ENCODE data around the gene LYL1.

The LYL1 gene

DNA sequence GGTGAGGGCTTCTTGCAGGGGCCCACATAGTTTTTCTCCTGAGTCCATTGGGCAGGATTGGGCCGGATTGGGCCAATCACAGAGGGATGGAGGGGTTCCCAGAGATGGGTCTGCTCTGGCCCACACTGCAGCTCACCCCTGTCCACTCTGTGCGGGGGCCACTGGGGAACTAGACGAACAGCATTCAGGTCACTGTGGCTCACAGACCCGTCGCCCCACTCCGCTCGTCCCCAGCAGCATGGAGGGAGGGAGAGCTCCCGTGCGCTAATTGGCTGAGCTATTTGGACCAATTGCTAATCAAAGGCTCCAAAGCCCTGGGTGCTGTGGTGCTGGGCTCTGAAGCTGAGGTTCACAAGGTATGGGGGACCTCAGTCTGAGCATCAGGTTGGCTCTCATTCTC, 26.7 kb upstream of the LYL1 start:
- DNase-seq (ENCODE audit: low read depth, low spot score), result no peak

DNA sequence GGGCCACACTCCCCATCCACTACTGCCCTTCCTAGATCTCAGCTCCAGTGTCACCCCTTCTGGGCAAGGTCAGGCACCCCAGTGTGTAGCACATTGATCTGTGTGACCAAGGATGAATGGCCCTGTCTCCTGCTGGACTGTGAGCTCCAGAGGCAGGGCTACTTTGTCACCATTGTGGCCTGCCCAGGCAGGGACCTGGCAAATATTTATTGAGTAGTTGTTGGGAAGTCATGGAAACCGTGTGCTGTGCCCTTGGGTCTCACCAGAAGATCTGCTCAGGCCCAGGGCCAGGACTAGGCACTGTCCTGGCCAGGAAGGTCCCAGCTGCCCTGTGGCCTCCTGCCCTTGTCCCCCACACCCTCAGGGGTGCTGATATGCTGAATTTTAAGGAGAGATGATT, 25.9 kb upstream of the LYL1 start:
- DNase-seq (ENCODE audit: low read depth, low spot score), result no peak

DNA sequence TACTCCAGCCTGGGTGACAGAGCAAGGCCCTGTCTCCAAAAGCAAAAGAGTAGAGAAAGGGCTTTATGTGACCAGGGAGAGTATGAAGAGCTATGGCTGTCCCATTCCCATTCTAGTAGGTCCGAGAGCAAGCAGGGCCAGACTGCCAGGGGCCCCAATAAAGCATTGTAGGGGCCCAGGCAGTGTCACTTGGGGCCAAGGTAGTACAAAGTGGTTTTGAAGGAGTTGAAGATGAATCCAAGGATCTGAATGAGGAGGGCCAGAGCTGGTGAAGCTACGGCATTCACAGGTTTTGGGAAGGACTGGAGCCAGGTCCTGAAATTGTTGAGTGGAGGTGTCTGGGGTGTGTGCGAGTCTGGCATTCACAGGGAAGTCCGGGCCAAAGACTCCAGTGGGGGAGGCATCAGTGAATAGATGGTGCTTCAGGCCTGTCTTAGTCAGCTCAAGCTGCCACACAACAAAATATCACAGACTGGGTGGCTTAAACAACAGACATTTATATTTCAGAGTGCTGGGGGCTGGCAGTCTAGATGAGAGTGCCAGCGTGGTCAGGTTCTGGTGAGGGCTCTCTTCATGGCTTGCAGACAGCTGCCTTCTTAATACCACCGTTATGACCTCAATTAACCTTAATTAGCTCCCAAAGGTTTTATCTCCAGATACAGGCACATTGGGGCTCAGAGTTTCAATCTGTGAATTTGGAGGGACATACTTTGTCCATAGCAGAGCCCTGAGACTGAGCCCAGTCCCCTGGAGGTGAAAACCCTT, 25.3 kb upstream of the LYL1 start:
- DNase-seq (ENCODE audit: low read depth, low spot score), result no peak

DNA sequence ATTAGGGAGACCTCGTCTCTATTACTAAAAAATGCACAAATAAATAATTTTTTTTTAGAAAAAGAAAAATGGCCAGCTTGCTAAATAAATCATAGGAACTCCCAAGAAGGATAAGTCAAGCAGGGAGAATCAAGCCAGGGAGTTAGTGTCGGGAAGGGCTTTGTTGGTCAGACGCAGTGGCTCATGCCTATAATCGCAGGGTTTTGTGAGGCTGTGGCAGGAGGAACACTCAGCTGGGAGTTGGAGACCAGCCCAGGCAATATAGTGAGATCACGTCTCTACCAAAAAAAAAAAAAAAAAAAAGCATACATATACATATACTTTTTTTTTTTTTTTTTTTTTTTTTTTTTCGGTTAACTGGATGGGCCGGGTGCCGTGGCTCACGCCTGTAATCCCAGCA, 24.4 kb upstream of the LYL1 start:
- DNase-seq (ENCODE audit: low read depth, low spot score), result no peak

DNA sequence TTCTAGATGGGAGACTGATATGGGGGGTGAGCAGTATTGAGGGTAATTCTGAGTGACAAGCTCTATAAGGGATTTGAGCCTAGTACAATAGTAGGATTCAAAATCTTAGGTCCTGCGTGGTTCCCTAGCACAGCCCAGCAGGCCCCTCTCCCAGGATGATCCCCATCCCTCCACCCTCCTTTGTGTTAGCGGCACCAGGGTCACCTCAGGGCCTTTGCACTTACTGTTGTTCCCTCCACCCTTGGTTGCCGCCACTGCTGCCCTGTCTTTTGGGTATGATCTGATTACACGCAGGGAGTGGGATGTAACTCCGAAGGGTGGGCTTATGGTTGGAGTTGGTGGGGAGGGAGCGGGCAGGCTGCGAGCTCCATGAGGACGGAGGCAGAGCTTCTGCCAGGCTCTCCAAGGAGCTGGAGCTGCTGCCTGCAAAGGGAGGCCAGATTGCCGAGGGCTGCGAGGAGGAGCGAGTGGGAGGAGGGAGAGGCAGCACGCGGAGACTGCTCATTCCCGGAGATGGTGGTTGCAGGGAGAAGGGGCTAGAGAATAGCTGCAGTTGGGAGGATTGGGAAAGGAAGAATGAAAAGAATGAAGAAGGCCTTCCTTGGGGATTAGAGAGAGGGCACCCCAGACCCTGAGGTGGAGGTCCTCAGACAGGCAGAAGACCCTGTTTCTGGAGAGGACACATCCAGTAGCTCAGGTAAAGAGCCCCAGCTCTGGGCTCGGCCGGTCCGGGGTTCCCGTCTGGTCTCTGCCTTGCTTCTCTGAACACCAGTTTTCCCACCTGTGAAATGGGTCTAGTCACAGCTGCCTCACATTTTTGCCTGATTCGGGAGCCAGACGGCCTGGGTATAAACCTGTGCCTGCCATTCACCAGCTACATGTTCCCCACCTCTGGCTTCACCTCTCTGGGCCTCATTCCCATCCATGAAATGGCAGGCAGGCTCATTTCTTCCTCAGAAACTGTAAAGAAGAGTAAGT, 20.6 kb upstream of the LYL1 start:
- DNase-seq (ENCODE audit: low read depth, low spot score), result no peak

DNA sequence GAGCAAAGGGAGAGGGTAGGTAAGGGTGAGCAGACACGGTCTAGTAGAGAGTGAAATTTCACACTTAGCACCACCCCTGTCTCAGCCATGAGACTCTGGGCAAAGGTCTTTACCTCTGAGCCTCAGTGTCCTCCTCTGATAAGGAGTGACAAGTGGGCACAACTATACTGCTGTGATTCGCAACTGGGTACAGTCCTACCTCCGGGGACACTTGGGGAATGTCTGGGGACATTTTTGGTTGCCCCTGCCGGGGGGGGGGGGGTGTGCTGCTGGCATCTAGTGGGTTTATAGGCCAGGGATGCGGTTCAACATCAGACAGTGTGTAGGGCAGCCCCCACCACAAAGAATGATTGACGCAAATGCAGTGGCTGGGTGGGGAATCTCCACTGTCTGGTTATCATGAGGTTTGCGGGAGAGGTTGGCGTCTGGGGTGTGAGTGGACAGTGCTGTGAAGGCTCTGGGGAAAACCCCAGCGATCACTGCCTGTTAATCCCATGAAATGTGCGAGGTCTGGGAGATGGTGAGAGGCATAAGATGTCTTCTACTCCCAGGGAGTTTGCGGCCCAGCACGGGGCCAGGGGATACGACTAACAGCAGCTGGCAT, 19.7 kb upstream of the LYL1 start:
- DNase-seq (ENCODE audit: low read depth, low spot score), result no peak

DNA sequence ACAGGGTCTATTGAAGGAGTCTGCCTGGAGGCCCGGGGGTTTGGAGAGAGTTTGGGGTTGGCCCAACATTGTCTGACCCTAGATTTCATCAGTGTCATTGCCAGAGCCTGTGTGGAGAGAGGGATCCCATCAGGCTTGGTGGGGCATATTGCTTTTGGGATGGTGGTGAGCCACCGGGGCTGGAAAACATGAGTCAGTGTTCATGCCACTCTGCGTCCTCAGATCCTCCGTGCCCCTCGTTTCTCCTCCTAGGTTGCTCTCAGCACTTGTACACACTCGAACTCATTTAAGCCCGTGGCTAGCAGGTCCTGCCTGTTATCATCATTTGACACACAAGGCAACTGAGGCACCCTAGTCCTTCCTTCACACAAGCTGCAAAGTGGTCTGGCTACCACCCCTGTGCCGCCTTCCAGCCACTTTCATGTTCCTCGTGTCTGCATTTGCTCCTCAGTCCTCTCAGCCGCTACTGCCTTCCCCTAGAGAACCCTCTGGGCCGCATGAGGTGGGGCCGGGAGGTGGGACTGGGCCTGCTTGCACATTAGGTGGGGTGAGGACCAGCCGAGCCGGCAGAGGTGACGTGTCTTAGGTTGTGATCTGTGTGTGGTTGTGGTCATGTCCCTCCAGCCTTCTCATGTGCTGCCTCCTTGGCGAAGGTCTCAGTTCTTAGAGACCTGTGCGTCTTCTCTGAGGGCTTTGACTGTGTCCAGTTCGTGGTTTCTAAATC, 19.1 kb upstream of the LYL1 start:
- no peak for DNase-seq (ENCODE audit: low read depth, low spot score)

DNA sequence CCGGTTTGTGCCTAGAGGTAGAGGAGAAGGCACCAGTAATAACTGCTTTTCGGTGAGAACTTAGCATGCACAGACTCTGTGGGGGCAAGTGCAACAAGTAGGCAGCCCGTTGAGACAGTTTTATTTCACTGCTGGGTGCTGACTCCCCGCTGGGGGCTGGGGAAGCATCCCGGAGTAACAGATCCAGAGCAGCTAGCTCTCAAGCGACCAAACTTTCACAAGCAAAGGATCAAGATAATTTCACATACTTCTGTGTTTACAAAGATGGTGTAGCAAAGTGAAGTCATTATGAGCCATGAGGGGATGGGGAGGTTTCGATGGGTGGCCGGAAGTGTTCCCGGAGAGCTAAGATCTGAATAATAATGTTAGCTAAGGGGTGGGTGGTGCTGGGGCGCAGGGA, 18.2 kb upstream of the LYL1 start:
- no peak for DNase-seq (ENCODE audit: low read depth, low spot score)

DNA sequence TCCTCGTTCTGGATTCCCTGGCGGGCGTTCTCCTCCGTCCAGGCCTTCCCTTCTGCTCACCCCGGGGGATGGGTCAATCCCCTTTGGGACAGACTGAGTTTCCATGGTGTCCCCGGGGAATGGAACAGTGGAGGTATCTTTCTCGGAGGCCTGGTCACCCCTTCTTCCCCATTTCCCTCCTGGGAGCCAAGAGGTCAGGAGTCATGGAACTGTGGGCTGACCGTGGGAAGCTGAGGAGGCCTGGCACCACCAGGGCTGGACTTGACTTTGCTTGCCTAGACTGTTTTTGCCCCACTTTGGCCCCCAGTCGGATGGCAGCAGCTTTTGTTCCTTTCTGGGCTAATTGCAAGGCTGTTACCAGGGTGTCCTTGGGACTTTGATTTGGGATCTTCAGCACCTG, 17.4 kb upstream of the LYL1 start:
- DNase-seq (ENCODE audit: low read depth, low spot score), result no peak

DNA sequence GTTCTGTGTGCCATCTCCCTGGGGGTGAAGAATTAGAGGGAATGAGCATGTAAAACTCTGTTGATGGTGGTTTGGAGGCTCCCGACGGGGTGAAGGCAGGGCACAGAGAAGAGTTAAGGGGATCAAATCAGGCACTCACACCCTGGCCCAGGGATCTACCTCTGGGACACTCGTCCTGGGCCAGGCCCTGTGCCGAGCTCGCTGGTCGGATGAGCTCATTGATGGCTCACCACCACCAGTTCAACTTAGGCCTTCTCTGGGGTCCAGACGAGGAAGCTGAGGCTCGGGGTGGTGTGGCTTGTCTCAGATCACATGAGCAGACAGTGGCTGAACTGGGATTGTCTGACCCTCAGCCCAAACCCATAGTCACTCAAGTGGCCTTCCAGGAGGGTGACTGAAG, 17.0 kb upstream of the LYL1 start:
- DNase-seq (ENCODE audit: low read depth, low spot score), result no peak

DNA sequence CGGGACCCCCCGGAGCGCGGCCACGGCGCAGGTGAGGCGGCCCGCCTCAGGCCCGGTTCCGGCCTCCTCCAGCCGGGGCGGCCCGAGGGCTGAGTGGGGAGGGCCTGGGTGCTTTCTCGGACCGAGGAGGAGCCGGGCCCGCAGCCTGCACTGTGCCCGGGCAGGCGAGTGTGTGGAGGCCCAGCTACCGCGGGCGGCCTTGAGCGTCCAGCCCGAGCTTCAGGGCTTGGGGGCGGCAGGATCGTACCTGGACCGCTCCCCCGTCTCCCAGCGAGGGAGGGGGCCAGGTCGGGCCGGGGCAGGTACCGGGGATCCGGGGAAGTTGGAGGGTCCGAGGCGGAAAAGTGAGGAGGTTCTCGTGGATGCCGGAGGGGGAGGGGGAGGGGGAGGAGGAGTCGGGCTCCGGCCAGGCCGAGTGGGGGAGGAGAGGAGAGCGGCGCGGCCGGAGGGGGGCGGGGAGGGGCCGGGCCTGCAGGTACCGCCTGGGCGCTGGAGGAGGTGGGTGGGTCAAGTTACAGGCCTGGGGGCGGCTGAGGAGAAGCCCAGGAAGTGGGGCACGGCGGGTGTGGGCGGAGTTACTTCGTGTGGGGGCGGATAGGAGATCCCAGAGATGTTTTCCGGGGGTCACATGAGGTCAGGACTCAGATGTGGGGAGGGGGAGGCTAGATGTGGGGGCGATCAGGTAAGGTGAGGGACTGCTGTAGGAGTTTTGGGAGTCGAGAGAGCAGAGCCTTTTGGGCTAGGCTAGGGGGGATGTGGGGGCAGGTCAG, 16.0 kb upstream of the LYL1 start:
- no peak for DNase-seq (ENCODE audit: low read depth, low spot score)

DNA sequence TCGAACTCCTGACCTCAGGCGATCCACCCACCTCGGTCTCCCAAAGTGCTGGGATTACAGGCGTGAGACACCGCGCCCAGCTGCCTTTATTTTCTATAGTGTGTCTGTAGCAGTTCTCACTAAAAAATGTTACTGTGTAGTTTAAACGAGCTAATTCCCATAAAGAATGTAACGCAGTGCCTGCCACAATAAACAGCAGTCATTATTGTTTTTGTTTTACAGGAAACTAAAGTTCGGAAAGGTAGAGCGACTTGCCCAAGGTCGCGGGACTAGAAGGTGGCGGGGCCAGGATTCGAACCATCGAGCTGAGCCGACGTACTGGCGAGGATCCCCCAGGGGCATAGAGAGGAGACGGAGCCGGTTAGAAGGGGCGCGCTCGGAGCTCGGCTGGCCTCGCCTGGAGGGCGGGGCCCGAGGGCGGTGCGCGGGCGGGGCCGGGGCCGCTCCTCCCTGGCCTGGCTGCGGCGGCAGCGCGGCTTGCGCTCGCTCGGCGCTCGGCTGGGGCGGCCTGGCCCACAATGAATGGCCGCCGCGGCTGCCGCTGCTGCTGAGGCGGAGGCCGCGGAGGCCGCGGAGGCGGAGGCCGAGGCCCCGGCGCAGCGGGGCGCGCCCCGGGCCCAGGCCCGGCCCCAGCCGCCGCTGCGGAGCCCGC, 15.2 kb upstream of the LYL1 start, which contains the start of gene NACC1:
NACC1 (plus strand) TSS at position 493 of the 652 bp plus-strand sequence. CDS start 16,944 bp downstream, outside the sequence.
- DNase-seq (ENCODE audit: low read depth, low spot score), result no peak

DNA sequence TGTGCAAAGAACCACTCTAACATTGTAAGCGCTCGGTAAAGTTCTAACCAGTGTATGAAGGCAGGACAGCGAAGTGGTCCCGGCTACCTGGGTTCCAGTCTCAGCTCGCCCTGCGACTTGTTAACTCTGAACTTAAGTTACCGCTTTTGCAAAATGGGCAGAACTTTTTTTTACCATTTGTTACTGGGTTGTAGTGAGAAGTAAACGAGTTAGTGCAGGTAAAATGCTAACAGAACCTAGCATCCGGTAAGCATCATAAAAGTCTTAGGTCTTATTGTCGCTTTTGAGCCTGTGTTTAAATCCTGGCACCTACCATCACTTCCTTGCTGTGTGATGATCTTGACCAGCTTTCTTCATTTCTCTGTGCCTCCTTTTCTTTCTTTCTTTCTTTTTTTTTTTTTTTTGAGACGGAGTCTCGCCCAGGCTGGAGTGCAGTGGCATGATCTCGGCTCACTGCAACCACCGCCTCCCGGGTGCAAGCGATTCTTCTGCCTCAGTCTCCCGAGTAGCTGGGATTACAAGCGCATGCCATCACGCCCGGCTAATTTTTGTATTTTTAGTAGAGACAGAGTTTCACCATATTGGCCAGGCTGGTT, 14.6 kb upstream of the LYL1 start:
- DNase-seq (ENCODE audit: low read depth, low spot score), result no peak

DNA sequence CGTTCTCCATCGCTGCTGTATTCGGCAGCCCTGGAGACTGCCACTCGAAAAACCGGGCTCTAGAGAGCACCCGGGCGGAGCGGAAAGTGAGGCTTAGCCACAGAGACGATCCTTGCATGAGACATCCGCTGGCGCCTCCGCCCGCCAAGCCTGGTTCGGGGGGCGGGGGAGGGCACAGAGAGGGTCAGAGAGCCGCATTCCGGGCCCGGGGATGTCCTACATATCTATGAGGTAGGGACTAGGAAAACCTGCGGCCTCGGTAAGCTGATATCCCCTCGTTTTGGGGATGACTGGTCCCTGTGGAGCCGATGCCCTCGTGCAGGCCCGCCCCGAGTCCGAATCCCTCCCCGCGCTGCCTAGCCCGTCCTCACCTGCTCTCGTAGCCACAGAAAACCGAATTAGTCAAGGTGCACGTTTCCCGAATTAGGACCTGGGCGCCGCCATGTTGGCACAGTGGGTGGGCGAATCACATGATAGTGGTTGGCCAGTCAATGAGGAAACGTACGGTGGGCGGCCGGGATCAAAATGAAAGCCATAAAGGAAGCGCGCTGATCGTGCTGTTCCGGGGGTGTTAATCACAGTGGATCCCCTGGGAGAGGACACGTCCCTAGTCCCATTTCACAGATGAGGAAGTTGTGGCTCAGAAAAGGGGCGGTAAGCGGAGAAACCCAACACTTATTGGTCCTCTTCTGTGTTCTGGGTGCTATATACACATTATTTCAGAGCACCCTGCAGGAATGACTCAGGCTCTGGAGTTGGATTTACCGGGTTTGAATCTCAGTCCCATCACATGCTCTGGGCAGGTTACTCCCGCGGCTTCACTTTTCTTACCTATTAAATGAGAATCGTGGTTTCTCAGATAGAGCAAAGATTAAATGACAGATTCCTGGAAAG, 13.9 kb upstream of the LYL1 start, which contains the start of gene TRMT1:
TRMT1 (minus strand) TSS at position 459 of the 894 bp plus-strand sequence; CDS start at position 118, 341 bp downstream.
- DNase-seq (ENCODE audit: low read depth, low spot score), result peak; percentile 89

DNA sequence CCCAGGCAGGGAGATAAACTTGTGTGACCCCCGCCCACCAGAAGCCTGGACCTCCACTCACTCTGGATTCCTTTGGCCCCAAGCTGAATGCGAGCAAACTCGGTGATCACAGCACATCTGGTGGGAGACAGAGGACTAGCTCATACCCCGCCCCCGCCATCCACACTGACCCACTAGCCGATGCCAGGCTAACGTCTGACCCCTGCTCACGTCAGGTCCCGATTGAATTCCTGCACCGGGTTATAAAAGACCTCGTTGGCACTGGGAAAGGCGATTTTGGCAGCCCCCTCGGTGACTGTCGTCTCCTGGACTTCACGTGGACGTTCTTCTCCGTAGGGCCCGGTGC, 13.3 kb upstream of the LYL1 start:
- DNase-seq (ENCODE audit: low read depth, low spot score), result no peak

DNA sequence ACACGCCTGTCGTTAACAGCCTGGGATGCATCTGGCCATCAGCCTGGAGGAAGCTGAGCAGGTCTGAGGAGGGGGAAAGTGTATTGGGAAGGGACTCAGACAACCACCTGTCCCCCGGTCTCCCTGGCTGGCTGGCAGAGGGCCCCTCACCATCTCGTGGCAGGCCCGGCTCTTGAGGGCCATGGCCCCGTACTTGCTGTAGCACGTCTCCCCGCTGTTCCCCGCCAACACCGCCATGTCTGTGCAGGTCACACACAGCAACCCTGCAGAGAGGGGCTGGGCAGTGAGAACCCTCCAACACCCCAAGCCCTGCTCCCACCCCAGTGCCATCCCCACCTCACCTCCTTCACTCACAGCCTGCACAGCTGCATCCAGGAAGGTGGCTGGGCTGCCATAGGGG, 9.9 kb upstream of the LYL1 start:
- no peak for DNase-seq (ENCODE audit: low read depth, low spot score)

DNA sequence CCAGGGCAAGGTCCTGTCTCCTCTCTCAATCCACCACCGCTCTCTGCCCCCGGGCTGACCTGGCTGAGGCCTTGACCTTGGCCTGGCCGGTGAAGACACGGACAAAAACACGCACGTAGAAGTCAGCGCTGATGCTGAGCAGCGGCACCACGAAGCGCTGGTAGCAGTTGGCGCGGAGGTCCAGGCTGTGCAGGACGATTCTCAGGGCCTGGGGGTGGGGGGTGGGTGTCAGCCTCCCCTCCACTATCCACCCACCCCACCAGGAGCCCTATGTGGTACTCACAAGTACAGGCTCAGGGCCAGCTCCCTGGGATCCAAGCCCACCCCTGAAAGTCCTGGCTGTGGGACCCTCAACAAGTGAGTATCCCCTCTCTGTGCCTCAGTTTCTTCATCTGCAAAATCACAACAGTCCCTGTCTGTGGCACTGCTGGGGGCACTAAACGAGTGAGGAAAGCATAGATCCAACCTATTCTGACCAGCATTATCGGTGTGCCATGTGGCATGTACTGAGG, 7.5 kb upstream of the LYL1 start:
- no peak for DNase-seq (ENCODE audit: low read depth, low spot score)

DNA sequence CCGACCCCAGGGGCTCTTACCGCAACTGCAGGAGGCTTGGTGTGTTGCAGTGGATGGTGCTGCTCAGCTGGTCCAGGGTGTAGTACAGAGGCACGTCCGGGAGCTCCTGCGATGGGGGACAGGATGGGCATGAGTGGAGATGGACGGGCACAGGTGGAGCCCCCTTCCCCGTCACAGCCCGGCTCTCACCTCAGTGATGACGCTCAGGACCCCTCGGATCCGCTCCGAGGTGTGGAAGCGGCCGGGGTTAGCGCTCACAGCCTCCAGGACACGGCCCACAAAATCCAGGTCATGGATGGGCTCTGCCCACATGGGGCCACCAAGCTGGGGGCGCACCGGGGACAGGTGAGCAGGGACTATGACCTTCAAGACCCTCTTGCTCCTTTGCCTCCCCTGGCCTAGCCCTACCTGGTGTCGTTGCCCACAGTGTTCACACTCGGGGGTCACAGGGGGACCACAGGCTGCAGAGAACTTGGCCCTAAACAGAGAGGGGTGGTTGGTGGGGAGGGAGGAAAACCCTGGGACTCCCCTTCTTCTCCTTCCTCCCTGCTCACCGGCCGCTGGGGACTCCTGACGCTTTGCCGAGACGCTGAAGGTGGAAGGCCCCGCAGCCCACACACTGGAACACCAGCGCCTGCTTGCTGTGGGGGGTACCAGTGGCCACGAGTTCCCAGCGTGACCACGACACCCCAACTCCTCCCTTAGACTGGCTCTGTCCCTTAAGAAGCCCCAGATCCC, 6.9 kb upstream of the LYL1 start:
- DNase-seq (ENCODE audit: low read depth, low spot score), result no peak

Measured in iPS DF 19.7 (cell line).